Measurements from ENCODE around the gene LRCOL1. TPM values are rescaled to one million over a fixed set of nuclear protein-coding genes. Genes with fewer than 3 reads are reported as not detected.
A peak's percentile ranks its signal among the peaks of the same experiment; 100 is the strongest.

Gene LRCOL1
- total RNA-seq, 1 experiment from 2014 or later: 1.1 TPM

DNA sequence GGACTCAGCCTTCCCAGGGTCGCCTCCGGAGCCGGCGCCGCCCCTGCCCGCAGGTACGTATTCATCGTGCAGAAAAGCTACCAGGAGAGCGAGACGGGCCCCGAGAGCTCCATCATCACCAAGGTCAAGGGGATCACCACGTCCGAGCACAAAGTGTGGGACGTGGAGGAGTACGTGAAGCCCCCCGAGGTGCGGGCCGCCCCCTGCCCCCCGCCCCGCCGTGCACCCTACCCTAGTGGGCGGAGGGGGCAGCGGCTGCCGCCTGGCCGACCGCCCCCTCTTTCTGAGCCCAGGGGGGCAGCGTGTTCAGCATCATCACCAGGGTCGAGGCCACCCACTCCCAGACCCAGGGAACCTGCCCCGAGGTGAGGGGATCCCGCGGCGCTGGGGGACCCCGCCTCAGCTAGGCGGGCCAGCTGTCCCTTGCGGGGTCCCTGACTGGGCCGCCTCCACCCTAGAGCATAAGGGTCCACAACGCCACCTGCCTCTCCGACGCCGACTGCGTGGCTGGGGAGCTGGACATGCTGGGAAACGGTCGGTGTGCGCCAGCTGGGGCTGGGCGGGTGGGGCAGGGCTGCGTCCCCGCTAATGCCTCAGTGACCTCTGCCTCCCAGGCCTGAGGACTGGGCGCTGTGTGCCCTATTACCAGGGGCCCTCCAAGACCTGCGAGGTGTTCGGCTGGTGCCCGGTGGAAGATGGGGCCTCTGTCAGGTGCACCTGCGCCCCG lies 9.2 kb upstream of the LRCOL1 start:
- DNase-seq (ENCODE audit: low spot score): no peak

DNA sequence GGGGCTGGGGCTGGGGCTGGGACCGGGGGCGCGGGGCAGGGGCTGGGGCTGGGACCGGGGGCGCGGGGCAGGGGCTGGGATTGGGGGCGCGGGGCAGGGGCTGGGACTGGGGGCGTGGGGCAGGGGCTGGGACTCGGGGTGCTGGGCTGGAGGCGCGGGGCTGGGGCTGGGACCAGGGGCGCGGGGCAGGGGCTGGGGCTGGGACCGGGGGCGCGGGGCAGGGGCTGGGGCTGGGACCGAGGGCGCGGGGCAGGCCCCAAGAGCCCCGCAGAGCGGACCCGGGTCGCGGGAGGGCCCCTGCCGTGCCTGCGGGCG lies 8.6 kb upstream of the LRCOL1 start:
- no peak for DNase-seq (ENCODE audit: low spot score)

DNA sequence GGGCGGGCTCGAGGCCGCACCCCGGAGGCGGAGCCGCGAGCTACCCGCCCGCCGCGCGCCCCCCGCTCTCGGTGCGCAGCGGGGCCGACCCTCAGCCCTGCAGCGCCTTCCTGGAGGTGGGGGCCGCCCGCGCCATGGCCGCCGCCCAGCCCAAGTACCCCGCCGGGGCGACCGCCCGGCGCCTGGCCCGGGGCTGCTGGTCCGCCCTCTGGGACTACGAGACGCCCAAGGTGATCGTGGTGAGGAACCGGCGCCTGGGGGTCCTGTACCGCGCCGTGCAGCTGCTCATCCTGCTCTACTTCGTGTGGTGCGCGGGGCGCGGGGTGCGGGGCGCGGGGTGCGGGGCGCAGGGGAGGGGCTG lies 8.3 kb upstream of the LRCOL1 start, which contains the start of gene P2RX2:
P2RX2 (plus strand) TSS at position 94 of the 361 bp plus-strand sequence; CDS start at position 135, 41 bp downstream.
- no peak for DNase-seq (ENCODE audit: low spot score)

DNA sequence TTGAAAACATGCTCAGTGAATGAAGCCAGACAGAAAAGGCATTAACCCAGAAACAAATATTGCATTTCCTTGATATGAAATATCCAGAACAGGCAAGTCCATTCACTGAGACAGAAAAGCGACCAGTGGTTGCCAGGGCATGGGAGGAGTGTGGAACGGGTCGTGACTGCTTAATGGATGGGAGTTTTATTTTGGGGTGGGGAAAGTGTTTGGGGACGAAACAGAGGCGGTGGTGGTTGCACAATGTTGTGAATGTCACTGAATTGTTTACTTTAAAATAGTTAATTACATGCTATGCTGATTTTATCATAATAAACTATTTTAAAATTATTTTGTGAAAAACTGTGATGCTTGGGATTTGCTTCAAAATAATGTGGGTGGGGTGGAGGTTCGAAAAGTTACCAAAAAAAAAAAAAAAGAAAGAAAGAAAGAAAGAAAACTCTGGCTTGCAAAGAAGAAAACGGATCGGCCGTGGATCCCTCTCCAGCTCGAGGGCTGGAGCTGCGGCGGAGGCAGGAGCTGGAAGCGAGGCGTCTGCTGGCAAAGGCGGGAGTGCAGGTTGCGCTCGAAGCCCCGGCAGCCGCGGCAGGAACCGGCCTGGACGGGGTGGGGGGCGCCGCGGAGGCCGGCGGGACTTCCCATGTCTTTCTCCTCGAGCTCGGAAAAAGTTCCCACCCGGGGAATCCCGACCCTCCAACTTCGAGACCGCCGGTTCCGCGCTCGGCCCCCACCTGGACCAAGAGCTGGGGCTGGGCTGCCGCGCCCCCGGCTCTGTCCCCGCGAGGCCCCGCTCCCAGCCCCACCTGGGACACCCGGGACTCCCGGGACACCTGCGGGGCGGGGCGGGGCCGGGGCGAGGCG lies 7.7 kb upstream of the LRCOL1 start:
- no peak for DNase-seq (ENCODE audit: low spot score)

DNA sequence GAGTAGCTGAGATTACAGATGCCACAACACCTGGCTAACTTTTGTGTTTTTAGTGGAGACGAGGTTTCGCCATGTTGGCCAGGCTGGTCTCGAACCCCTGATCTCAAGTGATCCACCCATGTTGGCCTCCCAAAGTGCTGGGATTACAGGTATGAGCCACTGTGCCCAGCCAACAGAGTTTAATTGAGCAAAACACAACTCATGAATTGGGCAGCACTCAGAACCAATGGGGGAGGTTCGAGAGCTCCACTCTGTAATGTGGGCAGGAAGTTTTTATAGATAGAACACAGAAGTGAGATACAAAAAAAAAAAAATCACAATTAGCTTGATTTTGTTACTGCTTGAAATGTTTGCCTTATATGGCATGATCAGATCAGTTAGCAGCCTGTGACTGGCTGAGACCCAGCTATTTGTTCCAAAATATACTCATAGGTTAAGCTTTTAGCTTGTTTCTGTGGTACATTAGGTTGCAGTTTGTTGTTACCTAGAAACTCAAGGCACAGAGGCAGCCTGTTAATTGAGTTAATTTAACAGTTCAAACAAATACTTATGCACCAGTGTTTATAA lies 6.8 kb upstream of the LRCOL1 start:
- DNase-seq (ENCODE audit: low spot score): no peak

DNA sequence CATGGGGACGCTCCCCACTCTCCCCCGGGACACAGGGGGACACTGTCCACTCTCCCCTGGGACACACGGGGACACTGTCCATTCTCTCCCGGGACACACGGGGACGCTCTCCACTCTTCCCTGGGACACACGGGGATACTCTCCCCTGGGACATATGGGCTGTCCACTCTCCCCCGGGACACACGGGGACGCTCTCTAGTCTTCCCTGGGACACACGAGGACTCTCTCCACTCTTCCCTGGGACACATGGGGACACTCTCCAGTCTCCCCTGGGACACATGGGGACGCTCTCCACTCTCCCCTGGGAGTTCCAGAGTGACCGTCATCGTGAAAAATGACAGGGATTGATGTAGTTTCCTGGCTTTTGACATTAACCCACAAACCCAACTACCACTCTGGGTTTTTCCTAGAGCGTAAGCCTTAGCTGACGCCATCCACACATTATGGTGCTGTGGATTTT lies 5.2 kb upstream of the LRCOL1 start:
- DNase-seq (ENCODE audit: low spot score): no peak

DNA sequence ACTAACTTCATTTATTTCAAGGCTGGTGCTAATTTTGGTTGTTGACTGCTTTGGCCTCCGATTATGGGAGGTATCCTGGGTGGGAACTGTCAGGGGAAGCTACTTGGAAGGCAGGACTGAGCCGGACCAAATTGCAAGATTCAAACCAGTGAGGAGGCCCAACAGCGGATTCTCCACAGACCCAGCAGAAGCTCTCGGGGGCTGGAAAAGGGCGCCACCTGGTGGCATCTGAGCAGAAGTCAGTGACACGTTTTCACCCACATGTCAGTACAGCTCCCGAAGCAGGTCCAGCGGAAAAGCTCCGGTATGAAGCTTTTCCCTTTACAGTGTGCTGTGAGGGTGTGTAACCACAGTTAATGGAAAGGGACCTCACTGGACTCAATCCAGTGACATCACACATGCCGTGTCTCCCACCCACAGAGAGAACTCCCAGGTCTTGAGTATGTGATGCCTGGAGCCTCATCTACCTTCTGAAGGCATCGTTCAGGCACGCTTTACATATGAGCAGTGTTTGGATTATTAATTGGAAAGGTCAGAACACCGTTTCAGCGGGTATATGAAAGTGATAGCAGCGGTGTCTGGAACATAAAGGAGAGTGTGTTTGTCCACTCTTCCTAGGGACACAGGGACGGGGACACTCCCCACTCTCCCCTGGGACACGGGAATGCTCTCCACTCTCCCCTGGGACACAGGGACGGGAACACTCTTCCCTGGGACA lies 4.6 kb upstream of the LRCOL1 start:
- peak; percentile 80 for DNase-seq (ENCODE audit: low spot score)

DNA sequence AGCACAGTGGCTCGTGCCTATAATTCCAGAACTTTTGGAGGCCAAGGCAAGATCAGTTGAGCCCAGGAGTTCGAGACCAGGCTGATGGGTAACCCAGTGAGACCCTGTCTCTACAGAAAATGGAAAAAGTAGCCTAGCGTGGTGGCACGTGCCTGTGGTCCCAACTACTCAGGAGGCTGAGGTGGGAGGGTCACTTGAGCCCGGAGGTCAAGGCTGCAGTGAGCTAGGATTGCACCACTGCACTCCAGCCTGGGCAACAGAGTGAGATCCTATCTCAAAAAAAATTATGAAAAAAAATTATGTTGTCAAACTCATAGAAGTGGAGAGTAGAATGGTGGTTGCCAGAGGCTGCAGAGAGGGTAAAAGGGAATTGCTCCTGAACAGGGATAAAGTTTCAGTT lies 3.6 kb upstream of the LRCOL1 start:
- DNase-seq (ENCODE audit: low spot score): no peak

DNA sequence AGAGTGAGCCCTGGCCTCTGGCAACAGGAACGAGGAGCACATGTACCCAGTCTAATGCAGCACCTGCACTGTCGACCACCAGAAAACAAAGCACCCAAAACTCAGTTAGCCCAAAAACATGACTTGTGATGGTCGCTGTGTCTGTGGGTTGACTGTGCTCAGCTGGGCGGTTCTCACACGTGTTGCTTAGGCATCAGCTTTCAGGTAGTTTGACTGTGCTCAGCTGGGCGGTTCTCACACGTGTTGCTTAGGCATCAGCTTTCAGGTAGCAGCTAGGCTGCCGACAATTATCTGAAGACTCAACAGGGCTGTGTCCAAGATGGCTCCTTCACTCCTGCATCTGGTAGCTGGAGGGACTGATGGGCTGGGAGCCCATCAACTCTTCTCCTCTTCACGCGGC lies 1.2 kb upstream of the LRCOL1 start:
- DNase-seq (ENCODE audit: low spot score): no peak

DNA sequence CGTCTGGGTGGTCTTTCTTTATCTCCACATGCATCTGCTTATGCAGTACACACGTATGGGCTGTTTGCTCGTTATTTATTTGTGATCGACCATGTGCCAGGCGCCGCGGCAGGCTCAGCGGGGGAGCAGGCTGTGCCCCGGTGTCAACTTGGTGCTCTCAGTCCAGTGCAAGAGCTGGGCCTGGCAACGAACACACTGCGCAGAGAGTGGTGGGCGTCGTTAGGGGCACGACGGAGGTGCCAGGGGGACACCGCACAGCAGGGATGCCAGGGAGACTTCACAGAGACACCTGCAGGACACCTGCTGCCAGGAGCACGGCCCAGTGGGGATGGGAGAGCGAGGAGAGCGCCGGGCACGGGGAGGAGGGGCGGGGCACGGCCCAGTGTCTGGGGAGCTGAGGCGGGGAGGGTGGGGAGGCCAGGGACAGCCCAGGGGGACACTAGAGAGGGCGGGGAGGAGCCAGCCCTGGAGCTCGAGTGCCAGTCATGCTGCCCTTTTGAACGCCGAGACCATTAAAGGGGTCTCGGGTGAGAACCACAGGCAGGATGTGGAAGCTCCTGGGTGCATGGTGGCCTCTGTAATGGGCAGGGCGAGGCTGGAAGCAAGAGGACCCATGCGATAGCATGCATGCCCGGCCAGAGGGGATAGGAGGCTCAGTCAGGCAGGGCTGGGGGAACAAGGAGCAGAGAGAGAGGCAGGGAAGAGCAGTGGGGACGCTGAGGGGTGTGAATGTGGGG lies 652 bp upstream of the LRCOL1 start:
- DNase-seq (ENCODE audit: low spot score): no peak

DNA sequence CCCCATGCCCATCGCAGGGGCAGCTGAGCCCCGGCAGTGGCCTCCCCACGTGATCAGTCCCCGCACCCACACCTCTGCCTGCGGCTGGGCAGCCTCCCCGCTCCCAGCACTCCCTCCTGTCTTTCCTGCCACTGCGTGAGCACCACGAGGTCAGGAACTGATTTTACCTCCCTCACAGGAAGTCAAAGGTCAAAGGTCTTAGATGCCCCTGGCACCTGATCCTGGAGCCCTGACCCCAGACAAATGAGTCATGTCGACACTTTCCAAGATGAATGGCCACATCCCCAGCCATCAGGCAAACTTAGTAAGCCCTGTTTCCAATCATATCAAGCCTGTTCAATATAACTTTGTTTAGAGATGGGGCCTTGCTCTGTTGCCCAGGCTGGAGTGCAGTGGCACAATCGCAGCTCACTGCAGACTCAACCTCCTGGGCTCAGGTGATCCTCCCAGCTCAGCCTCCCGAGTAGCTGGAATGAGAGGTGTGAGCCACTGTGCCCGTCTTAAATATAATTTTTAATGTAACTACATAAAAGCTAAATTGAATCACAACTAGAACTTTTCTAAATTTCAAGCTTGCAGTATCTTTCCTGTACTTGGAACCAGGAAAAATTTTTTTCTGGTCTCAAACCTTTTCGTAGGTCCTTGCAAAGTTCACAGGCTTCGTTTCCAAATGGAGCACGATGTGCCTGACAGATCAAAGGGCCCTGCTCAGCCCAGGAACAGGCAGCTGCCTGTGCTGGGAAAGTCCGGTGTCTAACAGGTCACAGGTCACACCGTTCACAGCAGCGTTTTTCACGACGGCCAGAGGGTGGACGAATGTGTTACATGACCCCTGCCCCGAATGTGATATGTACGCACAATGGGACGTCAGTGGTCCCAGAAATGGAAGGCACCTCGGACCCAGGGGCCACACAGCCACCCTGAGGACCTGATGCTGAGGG lies 1.9 kb downstream of the LRCOL1 start:
- no peak for DNase-seq (ENCODE audit: low spot score)

DNA sequence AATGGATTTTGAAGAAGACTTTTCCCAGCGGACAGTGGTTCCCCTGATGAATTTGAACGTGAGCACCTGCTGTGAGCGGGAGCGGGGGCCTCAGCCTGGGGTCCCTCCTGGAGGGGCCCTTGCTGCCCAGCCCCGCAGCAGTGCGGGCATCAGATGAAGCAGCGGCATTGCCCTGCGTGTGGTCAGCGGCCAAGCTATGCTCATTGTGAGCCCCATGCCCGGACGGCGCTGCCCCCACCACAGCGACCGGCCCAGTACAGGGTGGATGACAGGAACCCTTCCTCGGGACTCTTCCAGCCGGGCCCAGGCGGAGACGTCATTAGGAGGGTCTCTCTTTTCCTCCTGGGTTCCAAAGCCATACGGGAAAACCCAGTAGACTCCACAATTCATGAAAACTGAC lies 3.5 kb downstream of the LRCOL1 start:
- no peak for DNase-seq (ENCODE audit: low spot score)

DNA sequence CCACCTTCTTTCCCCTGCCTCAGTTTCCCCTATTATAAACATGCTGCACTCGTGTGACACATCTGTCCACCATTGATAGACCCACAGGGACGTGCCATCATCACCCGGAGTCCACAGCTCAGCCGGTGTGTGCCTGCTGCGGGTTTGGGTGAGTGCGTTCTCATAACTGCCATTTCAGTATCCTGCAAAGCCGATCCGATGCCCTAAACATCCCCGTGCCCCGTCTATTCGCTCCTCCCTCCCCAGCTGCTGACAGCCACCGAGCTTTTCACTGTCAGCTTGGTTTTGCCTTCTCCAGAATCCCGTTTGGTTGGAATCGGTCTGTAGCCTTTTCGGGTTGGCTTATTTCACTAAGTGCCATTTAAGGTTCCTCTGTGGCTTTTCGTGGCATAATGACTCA lies 3.9 kb downstream of the LRCOL1 start:
- DNase-seq (ENCODE audit: low spot score): peak; percentile 29

DNA sequence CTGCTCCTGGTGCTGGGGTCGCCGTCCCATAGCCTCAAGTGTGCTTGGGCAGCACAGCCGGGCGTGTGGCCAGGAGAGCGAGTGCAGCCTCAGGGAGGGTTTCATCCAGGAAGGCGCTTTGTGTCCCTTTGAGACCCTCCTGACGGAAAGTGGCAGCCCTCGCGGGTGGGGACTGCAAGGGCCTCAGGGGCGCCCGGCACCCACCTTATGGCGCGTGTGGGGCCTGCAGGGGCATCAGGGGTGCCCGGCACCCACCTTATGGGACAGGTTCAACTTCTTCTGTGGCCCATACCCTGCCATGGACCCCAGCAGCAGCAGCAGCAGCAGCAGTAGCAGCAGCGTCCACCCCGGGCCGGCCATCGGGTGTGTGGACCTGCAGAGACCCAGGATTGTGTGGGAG lies 4.5 kb downstream of the LRCOL1 start:
- no peak for DNase-seq (ENCODE audit: low spot score)

DNA sequence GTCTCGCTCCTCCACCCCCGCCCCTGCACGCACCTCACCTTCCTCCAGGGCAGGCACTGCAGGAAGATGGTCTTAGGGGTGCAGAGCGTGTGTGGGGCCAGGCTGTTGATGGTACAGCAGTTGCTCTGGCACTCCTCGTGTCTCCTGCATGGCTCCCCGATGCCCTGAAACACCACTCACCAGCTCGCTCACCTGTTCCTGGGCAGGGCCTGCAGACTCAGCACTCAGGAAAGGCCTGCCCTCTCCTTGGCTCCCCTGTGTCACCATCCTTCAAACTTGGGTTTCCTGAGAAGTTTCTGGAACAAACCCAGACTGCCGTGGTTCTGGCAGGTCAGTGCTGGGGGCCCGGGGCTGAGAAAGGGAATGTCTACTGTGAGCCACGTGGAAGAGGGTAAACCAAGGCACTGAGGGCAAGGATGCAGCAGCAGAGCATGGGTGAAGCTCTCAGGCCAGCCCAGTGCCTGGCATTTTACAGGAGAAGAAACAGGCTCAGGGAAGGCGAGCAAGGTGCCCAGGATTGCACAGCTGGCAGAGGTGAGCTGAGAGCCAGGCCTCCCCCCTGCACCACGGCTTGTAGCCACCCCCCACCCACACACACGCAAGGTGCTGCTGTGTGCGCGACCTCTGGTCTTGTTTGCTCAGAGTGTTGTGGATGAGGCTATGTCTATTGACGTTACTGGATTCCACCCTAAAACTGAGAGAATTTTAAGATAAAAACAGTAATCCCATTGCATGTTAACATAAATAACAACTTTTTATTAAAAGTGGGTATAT lies 5.5 kb downstream of the LRCOL1 start:
- DNase-seq (ENCODE audit: low spot score): no peak

DNA sequence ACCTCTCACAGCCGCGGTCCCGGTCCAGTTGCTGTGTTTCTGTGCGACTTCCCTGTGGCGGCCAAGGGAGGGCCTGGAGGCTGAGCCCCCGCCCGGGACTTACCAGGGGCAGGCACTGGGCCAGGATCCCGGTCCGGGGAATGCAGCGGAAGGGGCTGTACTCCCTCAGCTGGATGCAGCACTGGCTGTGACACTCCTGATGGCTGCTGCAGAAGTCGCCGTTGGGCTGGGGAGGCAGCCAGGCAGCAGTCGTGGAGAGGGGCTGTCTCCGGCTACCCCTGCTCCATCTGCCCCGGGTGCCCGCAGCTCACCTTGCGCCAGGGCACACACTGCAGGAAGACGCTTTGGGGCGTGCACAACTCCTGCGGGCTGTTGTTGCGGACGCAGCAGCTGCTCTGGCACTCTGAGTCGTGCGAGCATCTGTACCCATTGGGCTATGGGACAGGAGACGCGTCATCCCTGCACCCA lies 6.2 kb downstream of the LRCOL1 start:
- DNase-seq (ENCODE audit: low spot score): no peak

DNA sequence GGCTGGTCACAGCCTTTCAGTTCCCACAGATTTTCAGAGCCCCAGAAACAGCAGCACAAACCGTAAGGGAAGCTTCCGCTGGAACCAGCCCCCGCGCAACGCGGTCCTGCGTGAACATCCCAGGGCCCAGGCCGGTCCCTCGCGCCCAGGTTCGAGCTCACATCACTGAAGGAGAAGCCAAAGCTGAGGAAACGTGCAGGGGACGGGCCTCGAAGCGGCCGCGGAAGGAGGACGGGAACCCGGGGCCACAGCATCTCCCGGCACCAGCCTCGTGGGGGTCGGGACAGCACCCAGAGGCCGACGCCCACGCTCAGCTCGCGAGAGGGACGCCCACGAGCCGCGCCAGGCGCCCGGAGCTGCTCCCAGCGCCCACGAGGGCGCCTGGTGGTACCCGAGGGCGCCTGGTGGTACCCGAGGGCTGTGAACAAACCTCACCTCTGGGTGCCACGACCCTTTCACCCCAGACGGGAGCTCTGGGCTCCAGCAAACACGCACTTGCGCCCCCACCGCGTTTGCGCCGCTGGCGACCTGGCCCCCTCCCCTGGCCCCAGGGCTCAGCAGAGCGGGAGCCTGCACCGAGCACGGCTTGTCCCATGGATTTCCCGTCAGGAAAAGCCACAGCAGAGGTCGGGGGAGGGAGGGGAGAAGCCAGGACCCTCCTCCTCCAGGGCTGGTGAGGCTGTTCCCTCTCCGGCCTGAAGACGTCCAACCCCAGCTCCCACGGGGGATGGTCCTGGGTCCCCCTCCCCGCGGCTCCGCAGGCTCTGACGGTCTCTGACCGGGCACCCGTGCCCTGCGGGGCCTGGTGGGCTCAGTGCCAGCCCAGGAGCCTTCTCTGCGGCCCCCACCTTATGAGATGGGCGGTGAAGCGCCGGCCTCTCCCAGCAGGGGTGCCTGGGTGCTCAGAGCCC lies 6.9 kb downstream of the LRCOL1 start:
- no peak for DNase-seq (ENCODE audit: low spot score)

DNA sequence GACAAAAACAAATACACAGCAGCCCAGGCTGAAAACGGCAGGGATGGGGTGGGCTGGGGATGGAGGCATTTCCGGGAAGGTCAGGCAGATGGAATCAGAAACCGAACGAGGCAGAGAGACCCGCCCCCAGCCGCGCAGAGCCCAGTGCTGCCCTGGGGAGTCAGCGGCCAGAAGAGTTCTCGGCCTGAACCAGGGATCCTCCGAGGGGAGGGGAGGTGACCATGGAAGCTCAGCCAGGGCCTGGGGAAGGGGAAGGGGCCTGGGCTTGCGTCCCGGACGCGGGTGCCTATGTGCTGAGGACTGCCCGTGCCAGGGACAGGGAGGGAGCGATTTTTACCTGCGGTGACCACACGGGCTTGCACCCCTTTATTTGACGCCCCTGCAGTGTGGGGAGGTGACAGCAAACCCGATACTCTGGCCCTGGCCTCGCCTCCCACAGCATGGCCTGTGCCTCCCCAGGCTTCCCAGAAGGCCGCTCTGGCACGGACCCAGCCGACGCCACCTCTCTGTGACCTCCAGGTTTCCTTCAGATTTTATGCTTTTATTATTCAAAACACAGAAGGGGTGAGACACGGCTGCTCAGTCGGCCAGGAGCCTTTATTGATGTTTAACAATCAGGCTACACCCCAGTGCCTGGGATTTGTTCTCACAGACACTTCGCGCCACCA lies 7.7 kb downstream of the LRCOL1 start:
- no peak for DNase-seq (ENCODE audit: low spot score)

All from A172 (cell line).